ENCODE measurements around the gene ACSL3. TPM values are rescaled to one million over a fixed set of nuclear protein-coding genes. Genes with fewer than 3 reads are reported as not detected.

The ACSL3 gene
- total and polyA plus RNA-seq, 2 donors (not counting 1 experiment from before 2014, with no cell fraction given) = 6.7 to 46.0 TPM

DNA sequence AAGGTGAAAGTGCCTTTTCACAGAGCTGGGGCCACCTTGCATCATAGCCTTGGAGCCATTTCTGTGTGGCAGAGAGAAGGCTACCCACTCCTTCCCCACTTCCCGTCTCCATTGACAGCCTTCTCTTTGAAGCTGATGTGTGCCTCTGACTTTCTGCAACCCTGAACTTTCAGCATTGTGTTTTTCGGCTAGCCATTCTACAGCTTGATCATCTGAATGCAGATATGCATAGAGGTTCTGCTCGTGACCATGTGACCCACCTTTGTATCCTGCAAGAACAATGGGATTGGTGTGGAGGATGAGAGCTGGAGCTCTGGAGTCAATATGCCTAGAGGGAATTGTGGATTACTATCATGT, 122.1 kb downstream of the ACSL3 start:
- Histone ChIP-seq H3K9me3 (ENCODE audit: control extremely low read depth in 1 of 3, control insufficient read depth in 2 of 3, insufficient read depth in 1 of 3, low read length in 2 of 3) (peaks cover 0 to 2% (median 0%) of the 10 kb centered on the region in 3 donors), H2AFZ (ENCODE audit: insufficient read depth, low read depth, low read length, poor library complexity, severe bottlenecking) (no peak overlapping the region), H3K4me3 (ENCODE audit: control extremely low read depth in 1 of 5, extremely low read depth in 1 of 5, insufficient read depth in 1 of 5, low read depth in 2 of 5, low read length in 4 of 5) (no peak overlapping the region), H3K4me2 (replicated peaks; ENCODE audit: low read depth, low read length, poor library complexity, severe bottlenecking) (no peak overlapping the region), H3K4me1 (ENCODE audit: control insufficient read depth in 2 of 2, insufficient read depth in 2 of 2, low read length in 2 of 2) (no peaks in the 10 kb centered on the region), H3K27ac (ENCODE audit: low read length in 2 of 2) (no peak overlapping the region), H4K20me1 (ENCODE audit: control insufficient read depth, insufficient read depth, low read length, poor library complexity, severe bottlenecking) (no peaks in the 10 kb centered on the region), H3K79me2 (ENCODE audit: control insufficient read depth, insufficient read depth, low read length) (no peaks in the 10 kb centered on the region), H3K27me3 (replicated peaks in 1 of 4; ENCODE audit: control extremely low read depth in 1 of 4, control insufficient read depth in 3 of 4, insufficient read depth in 4 of 4, low read length in 3 of 4) (peaks cover 0 to 12% (median 3%) of the 10 kb centered on the region in 4 experiments), H3K36me3 (replicated peaks in 1 of 2; ENCODE audit: control extremely low read depth in 1 of 2, control insufficient read depth in 1 of 2, extremely low read depth in 1 of 2, insufficient read depth in 2 of 2, low read length in 1 of 2) (no peaks in the 10 kb centered on the region), H3K9ac (ENCODE audit: low read length) (no peak overlapping the region)
- TF ChIP-seq EZH2 (IDR thresholded peaks at IDR 0.05; ENCODE audit: borderline replicate concordance, insufficient read depth, low read depth, low read length, poor library complexity, severe bottlenecking) = no peak
- H3K27ac Mint-ChIP-seq = no peak overlapping the region
- ChIA-PET POLR2A (no interaction called here), CTCF (interaction anchor here (0.8 kb wide), 2 partner anchors 9 to 11 kb away, joined by 4 read pairs; no protein-coding TSS in a partner anchor)
- no peak overlapping the region for H3K4me3 Mint-ChIP-seq
- intact Hi-C loops (cut with micrococcal nuclease) = no loop called here
- H3K27me3 Mint-ChIP-seq = peaks cover 23% of the 10 kb centered on the region
- 88% methylated on average over 3 of the region's 3 CpGs for WGBS (ENCODE audit: insufficient coverage)
- H3K4me1 Mint-ChIP-seq = peaks cover 3% of the 10 kb centered on the region
- peaks cover 2% of the 10 kb centered on the region for H3K9me3 Mint-ChIP-seq (ENCODE audit: insufficient read depth)
- no peak for DNase-seq
- ATAC-seq (ENCODE audit: low read depth) = no peak

- Histone ChIP-seq H4K20me1 (ENCODE audit: control insufficient read depth, insufficient read depth, low read length, poor library complexity, severe bottlenecking) (no peaks in the 10 kb centered on the region), H3K27ac (ENCODE audit: low read length in 2 of 2) (no peak overlapping the region), H3K4me3 (ENCODE audit: control extremely low read depth in 1 of 5, extremely low read depth in 1 of 5, insufficient read depth in 1 of 5, low read depth in 2 of 5, low read length in 4 of 5) (no peak overlapping the region), H2AFZ (ENCODE audit: insufficient read depth, low read depth, low read length, poor library complexity, severe bottlenecking) (no peak overlapping the region), H3K9ac (ENCODE audit: low read length) (no peak overlapping the region), H3K9me3 (ENCODE audit: control extremely low read depth in 1 of 3, control insufficient read depth in 2 of 3, insufficient read depth in 1 of 3, low read length in 2 of 3) (peaks cover 0 to 8% (median 2%) of the 10 kb centered on the region in 3 donors), H3K27me3 (replicated peaks in 1 of 4; ENCODE audit: control extremely low read depth in 1 of 4, control insufficient read depth in 3 of 4, insufficient read depth in 4 of 4, low read length in 3 of 4) (peaks cover 0 to 12% (median 3%) of the 10 kb centered on the region in 4 experiments), H3K4me2 (replicated peaks; ENCODE audit: low read depth, low read length, poor library complexity, severe bottlenecking) (no peak overlapping the region), H3K79me2 (ENCODE audit: control insufficient read depth, insufficient read depth, low read length) (no peaks in the 10 kb centered on the region), H3K4me1 (ENCODE audit: control insufficient read depth in 2 of 2, insufficient read depth in 2 of 2, low read length in 2 of 2) (no peaks in the 10 kb centered on the region), H3K36me3 (replicated peaks in 1 of 2; ENCODE audit: control extremely low read depth in 1 of 2, control insufficient read depth in 1 of 2, extremely low read depth in 1 of 2, insufficient read depth in 2 of 2, low read length in 1 of 2) (no peaks in the 10 kb centered on the region)
- CTCF ChIA-PET = no interaction called here
- Mint-ChIP-seq H3K4me1 (peaks cover 3% of the 10 kb centered on the region), H3K4me3 (no peak overlapping the region), H3K9me3 (ENCODE audit: insufficient read depth) (peaks cover 2% of the 10 kb centered on the region), H3K27ac (no peak overlapping the region), H3K27me3 (peaks cover 25% of the 10 kb centered on the region)
- TF ChIP-seq, protein P1, sequence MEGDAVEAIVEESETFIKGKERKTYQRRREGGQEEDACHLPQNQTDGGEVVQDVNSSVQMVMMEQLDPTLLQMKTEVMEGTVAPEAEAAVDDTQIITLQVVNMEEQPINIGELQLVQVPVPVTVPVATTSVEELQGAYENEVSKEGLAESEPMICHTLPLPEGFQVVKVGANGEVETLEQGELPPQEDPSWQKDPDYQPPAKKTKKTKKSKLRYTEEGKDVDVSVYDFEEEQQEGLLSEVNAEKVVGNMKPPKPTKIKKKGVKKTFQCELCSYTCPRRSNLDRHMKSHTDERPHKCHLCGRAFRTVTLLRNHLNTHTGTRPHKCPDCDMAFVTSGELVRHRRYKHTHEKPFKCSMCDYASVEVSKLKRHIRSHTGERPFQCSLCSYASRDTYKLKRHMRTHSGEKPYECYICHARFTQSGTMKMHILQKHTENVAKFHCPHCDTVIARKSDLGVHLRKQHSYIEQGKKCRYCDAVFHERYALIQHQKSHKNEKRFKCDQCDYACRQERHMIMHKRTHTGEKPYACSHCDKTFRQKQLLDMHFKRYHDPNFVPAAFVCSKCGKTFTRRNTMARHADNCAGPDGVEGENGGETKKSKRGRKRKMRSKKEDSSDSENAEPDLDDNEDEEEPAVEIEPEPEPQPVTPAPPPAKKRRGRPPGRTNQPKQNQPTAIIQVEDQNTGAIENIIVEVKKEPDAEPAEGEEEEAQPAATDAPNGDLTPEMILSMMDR (IDR thresholded peaks at IDR 0.05) = no peak
- TF ChIP-seq EZH2 (IDR thresholded peaks at IDR 0.05; ENCODE audit: borderline replicate concordance, insufficient read depth, low read depth, low read length, poor library complexity, severe bottlenecking) = no peak
- POLR2A ChIA-PET = no interaction called here
- WGBS (ENCODE audit: insufficient coverage) = 69% methylated on average over 2 of the region's 2 CpGs
- no peak for ATAC-seq (ENCODE audit: low read depth)
- no peak for DNase-seq
- intact Hi-C loops (cut with micrococcal nuclease) = no loop called here
Observed at GRCh38 chr2:222984908-222985307, 124.1 kb downstream of the ACSL3 start.
